Dermis microvascular lymphatic vessel endothelial cell (primary cell): ENCODE data around the gene RINT1. TPM values are rescaled to one million over a fixed set of nuclear protein-coding genes. Genes with fewer than 3 reads are reported as not detected.
"Not testable (repeated sequence)": the region's sequence is repeated elsewhere in the genome, so short reads cannot be mapped to it uniquely, and the experiment has no call there.

ENCODE experiments used
- DNase-seq, 2 donors: peaks; one replicate each; pipeline versions ENCODE4 v3.0.0 to v3.0.0-alpha.2; 2010; ENCODE audit warnings: low read depth in 2 of 2
- total RNA-seq: library from RNA; depleted of rRNA; stranded (reverse); fragments of >200 nt; gene quantifications from 2 replicates; pipeline ENCODE4 v1.2.1, GENCODE V29; 2014

RINT1 gene
- total RNA-seq, result 9.9 and 10.1 TPM in 2 replicates

- peak; percentile 87 to 94 for DNase-seq
Measured at GRCh38 chr7:105531792-105532671, at the start of gene RINT1. Gene RINT1 (plus strand): TSS chr7:105532201. CDS start chr7:105532316, 115 bp downstream.

DNA sequence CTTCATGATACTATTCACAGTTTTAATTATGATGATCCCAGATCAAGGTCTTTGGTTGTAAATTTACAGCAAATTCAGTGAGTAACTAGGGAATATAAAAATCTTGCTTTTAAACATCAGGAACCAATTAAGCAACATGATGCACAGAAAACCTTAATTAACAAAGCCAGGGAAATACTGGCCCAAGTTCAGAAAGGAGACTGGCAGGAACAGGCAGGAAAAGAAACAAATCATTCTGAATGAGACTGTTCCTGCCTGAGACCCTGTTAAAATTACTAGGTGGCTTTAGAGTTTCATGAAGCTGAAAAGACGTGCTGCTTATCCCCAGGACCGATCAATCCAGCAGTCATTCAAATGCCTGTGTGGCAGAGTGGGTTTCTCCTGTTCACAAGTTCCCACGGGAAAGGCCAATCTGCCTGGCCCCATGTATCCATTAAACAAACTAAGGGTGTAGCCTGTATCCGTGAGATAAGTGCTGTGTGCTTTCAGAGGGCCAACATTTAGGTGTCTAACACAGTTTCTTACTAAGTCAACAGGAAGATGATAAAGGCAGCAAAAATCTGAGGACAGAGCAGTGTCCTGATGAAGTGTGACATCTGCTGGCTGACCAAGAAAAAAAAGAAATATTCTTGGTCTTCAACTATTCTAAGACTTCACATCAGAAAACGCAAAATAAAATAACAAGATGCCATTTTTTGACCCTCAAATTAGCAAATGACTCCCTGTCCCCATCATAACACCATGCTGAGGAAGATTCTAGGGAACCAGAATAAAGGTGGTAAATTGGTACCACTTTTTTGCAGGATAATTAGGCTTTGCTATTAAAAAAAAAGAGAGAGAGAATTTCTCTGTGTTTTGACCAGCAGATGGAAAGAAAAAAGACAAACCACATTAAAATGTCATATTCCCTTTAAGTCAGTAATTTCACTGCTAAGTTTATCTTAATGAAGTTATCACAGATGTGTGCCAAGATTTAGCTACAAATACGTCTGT, 44.1 kb upstream of the RINT1 start:
- peak; percentile 99 to 100 for DNase-seq

DNA sequence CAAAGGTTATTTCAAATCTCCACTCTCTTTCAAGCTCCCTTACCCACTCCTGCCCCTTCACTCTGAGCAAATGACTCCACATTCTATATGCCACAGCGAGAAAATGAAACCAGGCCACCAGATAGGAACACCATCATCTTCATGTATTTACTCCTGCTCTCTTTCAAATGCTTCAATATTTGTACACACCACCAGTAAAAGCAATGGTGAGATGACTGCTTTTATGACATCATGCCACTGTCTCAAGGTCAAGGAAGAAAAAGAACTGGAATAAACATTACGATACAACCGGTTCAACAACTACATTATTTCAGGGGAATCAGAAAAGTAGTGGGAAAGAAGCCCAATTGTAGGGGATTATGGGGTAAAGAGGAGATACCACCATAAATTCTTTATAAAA, 42.6 kb upstream of the RINT1 start:
- no peak for DNase-seq

- no peak for DNase-seq
Measured at GRCh38 chr7:105493196-105493922, 38.6 kb upstream of the RINT1 start.

DNA sequence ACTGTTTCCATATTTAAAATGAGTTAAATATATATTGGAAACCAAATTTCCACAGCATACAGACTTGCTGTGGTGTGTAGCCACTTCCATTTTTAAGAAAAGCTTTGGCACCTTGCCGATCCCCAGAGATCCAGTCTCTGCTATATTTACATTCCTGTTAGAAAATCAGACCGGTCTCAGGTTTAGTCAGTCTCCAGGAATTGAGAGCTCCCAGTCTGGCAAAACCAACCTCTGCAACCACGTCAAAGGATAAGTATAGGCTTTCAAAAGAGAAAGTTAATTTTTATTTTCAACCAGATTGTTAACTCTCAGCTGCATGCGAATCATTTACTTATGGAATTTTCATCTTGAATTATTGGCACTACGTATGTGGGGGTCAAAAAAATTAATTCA, 38.1 kb upstream of the RINT1 start:
- DNase-seq, result peak in 1 of 2 donors; percentile 39

GRCh38 chr7:105496521-105496920, 35.5 kb upstream of the RINT1 start:
- peak in 1 of 2 donors; percentile 72 for DNase-seq

DNA sequence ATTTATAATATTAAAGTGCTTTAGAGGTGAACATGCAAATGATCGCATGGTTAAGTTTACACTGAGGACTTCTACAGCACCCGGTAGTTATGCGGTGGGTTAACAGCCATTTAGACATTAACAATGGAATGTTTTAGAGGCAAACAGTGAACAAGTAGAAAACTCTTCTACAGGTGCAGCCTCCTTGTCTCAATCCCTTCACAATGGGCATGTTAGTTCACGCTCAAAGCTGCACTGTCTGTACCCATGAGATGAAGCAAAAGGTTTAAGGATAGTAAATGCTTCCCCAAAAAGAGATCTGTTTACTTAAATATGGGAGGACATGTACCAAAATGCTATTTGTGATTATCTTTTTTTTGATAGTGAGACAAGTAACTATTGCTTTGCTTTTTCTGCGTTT, 35.0 kb upstream of the RINT1 start:
- no peak for DNase-seq

GRCh38 chr7:105502173-105502572, 29.8 kb upstream of the RINT1 start:
- DNase-seq, result no peak

- DNase-seq, result no peak
Measured at GRCh38 chr7:105512415-105512814, 19.6 kb upstream of the RINT1 start.

GRCh38 chr7:105512926-105513526, 19.0 kb upstream of the RINT1 start:
- DNase-seq, result no peak

DNA sequence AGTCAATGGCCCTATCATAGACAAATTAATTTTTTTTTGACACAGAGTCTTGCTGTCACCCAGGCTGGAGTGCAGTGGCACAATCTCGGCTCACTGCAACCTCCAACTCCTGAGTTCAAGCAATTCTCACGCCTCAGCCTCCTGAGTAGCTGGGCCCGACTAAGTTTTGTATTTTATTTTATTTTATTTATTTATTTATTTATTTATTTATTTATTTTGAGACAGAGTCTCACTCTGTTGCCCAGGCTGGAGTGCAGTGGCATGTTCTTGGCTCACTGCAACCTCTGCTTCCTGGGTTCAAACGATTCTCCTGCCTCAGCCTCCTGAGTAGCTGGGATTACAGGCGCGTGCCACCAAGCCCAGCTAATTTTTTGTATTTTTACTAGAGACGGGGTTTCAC, 16.4 kb upstream of the RINT1 start:
- DNase-seq, result not testable (repeated sequence)

DNA sequence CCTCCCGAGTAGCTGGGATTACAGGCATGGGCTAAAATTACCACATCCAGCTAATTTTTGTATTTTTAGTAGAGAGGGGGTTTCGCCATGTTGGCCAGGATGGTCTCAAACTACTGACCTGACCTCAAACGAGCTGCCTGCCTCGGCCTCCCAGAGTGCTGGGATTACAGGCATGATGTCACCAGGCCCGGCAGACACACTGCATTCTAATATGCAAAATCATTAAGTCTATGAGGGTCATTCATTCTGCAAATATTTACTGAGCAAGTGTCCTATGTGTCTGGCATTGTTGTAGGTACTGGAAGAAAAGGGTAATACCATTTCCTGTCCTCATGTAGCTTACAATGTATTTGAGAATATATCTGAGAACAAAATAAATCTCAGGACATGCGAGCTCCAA, 12.6 kb upstream of the RINT1 start:
- DNase-seq, result no peak

DNA sequence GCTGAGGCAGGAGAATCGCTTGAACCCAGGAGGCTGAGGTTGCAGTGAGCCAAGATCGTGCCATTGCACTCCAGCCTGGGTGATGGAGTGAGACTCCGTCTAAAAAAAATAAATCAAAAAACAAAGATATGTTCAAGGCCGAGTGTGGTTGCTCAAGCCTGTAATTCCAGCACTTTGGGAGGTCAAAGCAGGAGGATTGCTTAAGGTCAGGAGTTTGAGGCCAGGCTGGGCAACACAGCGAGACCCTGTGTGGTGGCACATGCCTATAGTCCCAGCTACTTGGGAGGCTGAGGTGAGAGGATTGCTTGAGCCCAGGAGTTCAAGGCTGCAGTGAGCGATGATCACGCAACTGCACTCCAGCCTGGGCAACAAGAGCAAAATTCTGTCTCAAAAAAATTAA, 11.4 kb upstream of the RINT1 start:
- not testable (repeated sequence) for DNase-seq

DNA sequence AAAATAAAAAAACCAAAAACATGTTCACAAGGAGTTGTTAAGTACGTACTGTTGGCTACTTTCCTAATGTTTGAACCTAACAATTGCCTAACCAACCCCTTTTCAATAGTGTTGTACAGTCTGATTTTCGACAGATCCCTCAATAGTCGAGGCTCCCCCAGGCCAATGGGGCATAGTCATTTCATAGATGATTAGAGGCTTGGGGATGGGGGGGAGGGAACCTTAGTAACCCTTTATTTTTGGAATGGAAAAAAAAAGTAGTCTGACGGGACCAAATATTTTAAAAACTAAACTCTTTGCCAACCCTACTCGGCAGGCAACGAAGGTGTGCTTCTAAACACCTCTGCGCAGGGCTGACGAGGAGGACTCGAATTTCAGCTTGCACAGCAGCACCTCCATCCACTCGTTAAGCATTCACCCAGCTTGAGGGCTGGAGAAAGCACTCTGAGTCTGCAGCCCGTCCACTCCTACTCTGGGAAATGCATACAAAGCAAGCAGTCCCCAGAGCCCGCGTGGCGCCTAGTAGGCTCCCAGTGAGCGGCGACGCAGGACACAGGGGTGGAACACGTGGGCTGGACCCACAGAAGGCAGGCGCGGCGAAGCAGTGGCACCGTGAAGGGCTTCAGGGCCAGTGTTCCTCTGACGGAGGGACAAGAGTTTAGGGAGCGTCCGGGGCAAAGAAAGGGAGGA, 10.8 kb upstream of the RINT1 start:
- peak in 1 of 2 donors; percentile 77 for DNase-seq

GRCh38 chr7:105521717-105522463, 10.1 kb upstream of the RINT1 start, which contains the start of gene PUS7:
Gene PUS7 (minus strand): TSS chr7:105522271. CDS start chr7:105508512, 13,759 bp downstream.
- DNase-seq, result peak; percentile 67 to 91

DNA sequence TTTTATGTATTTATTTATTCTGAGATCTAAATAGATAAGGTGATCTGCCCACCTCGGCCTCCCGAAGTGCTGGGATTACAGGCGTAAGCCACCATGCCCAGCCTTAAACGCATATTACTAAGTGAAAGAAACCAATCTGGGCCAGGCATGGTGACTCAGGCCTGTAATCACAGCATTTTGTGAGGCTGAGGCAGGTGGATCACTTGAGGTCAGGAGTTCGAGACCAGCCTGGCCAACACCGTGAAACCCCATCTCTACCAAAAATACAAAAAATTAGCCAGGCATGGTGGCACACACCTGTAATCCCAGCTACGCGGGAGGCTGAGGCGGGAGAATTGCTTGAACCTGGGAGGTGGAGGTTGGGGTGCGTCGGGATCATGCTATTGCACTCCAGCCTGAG, 7.6 kb upstream of the RINT1 start:
- DNase-seq, result not testable (repeated sequence)

DNA sequence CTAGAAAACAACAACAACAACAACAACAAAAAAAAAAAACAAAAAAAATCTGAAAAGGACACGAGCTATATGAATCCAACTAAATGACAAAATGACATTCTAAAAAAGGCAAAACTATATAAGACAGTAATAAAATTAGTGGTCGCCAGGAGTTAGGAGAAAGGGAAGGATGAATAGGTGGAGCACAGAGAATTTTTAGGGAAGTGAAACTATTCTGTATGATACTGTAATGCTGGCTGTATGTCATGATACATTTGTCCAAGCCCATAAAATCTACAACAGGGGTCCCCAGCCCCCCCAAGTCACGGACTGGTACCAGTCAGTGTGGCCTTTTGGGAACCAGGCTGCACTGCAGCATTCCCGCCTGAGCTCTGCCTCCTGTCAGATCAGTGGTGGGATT, 7.2 kb upstream of the RINT1 start:
- DNase-seq, result no peak

GRCh38 chr7:105527737-105528136, 4.3 kb upstream of the RINT1 start:
- not testable (repeated sequence) for DNase-seq

DNA sequence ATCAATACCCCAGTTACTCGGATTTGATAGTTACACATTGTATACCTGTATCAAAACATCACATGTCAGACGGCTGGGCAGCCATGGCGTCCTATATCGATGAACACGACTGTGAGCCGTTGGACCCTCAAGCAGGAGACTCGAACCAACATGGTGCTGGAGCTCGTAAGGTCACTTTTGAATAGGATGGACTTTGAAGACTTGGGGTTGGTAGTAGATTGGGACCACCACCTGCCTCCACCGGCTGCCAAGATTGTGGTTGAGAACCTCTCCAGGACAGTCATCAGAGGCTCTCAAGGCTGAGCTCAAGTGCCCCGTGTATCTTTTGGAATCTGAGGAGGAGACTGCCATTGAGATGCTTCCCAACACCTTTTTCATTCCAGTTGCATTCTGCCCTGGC, 1.9 kb upstream of the RINT1 start:
- DNase-seq, result no peak

DNA sequence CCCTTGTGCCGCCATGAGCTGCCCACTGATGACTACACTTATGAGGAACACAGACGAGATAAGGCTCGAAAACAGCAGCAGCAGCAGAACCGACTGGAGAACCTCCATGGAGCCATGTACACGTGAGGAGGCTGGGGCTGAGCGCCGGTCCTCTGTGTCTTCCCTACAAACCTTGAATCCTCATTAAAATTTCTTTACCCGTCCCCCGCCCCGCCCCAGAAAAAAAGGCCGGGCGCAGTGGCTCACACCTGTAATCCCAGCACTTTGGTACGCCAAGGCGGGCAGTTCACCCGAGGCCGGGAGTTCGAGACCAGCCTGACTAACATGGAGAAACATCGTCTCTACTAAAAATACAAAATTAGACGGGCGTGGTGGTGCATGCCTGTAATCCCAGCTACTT, 1.5 kb upstream of the RINT1 start:
- no peak for DNase-seq
